Mesothelial cell of epicardium (in vitro differentiated cells): ENCODE results near the gene TFF2. TPM values are rescaled to one million over a fixed set of nuclear protein-coding genes. Genes with fewer than 3 reads are reported as not detected.

ENCODE experiments used
- DNase-seq, 2 experiments: peaks; one replicate each; pipeline ENCODE4 v3.0.0; 2021; ENCODE audit warnings: low spot score in 2 of 2; ENCODE audit not compliant: unreplicated experiment in 2 of 2
- H3K27ac Mint-ChIP-seq: 2 replicates; pipeline ENCODE4 v1.8.0; 2021; ENCODE audit warnings: mixed read lengths
- H3K27me3 Mint-ChIP-seq: 2 replicates; pipeline ENCODE4 v1.8.0; 2021; ENCODE audit warnings: low read depth, mixed read lengths
- H3K36me3 Mint-ChIP-seq: 2 replicates; pipeline ENCODE4 v1.8.0; 2021; ENCODE audit warnings: mixed read lengths
- H3K4me1 Mint-ChIP-seq: 2 replicates; pipeline ENCODE4 v1.8.0; 2021; ENCODE audit warnings: mixed read lengths
- H3K4me3 Mint-ChIP-seq: 2 replicates; pipeline ENCODE4 v1.8.0; 2021; ENCODE audit warnings: mild to moderate bottlenecking, moderate library complexity, mixed read lengths
- H3K9me3 Mint-ChIP-seq: 2 replicates; pipeline ENCODE4 v1.8.0; 2021; ENCODE audit warnings: mixed read lengths
- CTCF ChIP-seq: fragments of 200-600 bp; sonication (generic); IDR thresholded peaks from one replicate; pipeline ENCODE4 v1.5.0; 2021; ENCODE audit warnings: antibody characterized with exemption; ENCODE audit not compliant: unreplicated experiment
- total RNA-seq: library from RNA; stranded (reverse); gene quantifications from 3 replicates; pipeline ENCODE4 v1.2.1, GENCODE V29; 2021

TFF2 gene
- total RNA-seq, 1 donor from 2014 or later: not detected

GRCh38 chr21:42307106-42307505 lies 43.7 kb downstream of the TFF2 start:
- Mint-ChIP-seq H3K27me3 (peaks cover 53% of the 10 kb centered on the region), H3K27ac (no peak overlapping the region), H3K4me3 (no peak overlapping the region)

GRCh38 chr21:42306366-42307035 lies 44.3 kb downstream of the TFF2 start:
- Mint-ChIP-seq H3K4me1 (no peaks in the 10 kb centered on the region), H3K9me3 (no peaks in the 10 kb centered on the region), H3K27ac (no peak overlapping the region), H3K36me3 (no peaks in the 10 kb centered on the region), H3K4me3 (no peak overlapping the region), H3K27me3 (peaks cover 47% of the 10 kb centered on the region)
- no peak for TF ChIP-seq CTCF
- DNase-seq: no peak

More at GRCh38 chr21:42307106-42307505, 43.7 kb downstream of the TFF2 start:
- H3K36me3 Mint-ChIP-seq: no peaks in the 10 kb centered on the region
- no peaks in the 10 kb centered on the region for H3K9me3 Mint-ChIP-seq
- TF ChIP-seq CTCF: no peak
- no peaks in the 10 kb centered on the region for H3K4me1 Mint-ChIP-seq
- no peak for DNase-seq

GRCh38 chr21:42305707-42306147 lies 45.1 kb downstream of the TFF2 start:
- no peak for DNase-seq
- H3K4me3 Mint-ChIP-seq: no peak overlapping the region
- no peaks in the 10 kb centered on the region for H3K36me3 Mint-ChIP-seq
- peaks cover 48% of the 10 kb centered on the region for H3K27me3 Mint-ChIP-seq
- H3K9me3 Mint-ChIP-seq: no peaks in the 10 kb centered on the region
- no peaks in the 10 kb centered on the region for H3K4me1 Mint-ChIP-seq
- TF ChIP-seq CTCF: no peak
- H3K27ac Mint-ChIP-seq: no peak overlapping the region

GRCh38 chr21:42304556-42305454 lies 46.0 kb downstream of the TFF2 start:
- Mint-ChIP-seq H3K36me3 (no peaks in the 10 kb centered on the region), H3K27ac (no peak overlapping the region), H3K4me1 (no peaks in the 10 kb centered on the region), H3K9me3 (no peaks in the 10 kb centered on the region), H3K4me3 (no peak overlapping the region), H3K27me3 (peaks cover 42% of the 10 kb centered on the region)
- DNase-seq: peak in 1 of 2 experiments; percentile 10
- TF ChIP-seq CTCF: no peak

GRCh38 chr21:42303443-42303842 lies 47.4 kb downstream of the TFF2 start:
- no peak overlapping the region for H3K4me3 Mint-ChIP-seq
- H3K9me3 Mint-ChIP-seq: no peaks in the 10 kb centered on the region
- H3K27ac Mint-ChIP-seq: no peak overlapping the region
- H3K27me3 Mint-ChIP-seq: peaks cover 46% of the 10 kb centered on the region
- no peaks in the 10 kb centered on the region for H3K4me1 Mint-ChIP-seq
- H3K36me3 Mint-ChIP-seq: no peaks in the 10 kb centered on the region
- no peak for DNase-seq
- TF ChIP-seq CTCF: no peak
